HG03342 (cell line): ENCODE results near the gene TYMS.
"Not testable (repeated sequence)": the region's sequence is repeated elsewhere in the genome, so short reads cannot be mapped to it uniquely, and the experiment has no call there.

Source experiments
- ATAC-seq: cut with Tn5 transposase; IDR thresholded peaks from one replicate; pipeline ENCODE4 v1.9.1; 2021; ENCODE audit warnings: mild to moderate bottlenecking, moderate library complexity; ENCODE audit not compliant: unreplicated experiment

The TYMS gene

DNA sequence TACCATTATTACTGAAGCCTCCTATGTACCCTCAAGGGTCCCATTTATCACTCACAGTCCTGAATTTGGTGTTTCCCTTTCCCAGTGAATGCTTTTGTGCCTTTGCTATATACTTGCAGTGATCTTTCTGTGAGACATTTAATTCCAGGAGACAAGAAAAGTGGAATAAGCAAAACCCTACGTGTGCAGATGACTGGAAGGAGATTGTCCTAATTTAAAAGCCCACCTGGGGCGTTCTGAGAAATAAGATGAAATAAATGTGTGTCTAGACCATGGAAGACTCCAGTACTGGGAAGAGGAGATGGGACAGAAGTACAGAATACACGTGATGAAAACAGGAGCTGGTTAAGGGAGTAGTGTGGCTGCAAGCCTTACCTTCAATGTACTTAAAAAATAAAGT lies 19.3 kb downstream of the TYMS start:
- ATAC-seq: no peak

DNA sequence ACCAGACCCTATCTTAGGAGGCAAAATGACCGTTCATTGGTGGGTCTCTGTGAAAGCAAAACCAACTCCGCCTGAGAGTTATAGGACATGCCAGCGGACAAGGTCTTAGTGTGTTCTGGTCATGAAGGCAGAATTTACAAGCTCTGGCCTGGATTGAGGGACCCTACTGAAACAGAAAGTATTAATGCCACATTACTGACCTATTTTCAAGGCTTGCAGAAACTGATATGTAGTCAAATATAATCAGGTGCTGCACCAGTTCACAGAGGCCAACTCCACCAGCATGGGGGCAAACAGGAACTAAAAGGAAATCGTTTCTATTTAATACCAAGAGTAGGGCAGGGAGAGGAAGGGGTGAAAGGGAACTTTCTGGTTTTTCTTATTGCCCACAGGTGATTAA lies 19.7 kb downstream of the TYMS start:
- no peak for ATAC-seq

DNA sequence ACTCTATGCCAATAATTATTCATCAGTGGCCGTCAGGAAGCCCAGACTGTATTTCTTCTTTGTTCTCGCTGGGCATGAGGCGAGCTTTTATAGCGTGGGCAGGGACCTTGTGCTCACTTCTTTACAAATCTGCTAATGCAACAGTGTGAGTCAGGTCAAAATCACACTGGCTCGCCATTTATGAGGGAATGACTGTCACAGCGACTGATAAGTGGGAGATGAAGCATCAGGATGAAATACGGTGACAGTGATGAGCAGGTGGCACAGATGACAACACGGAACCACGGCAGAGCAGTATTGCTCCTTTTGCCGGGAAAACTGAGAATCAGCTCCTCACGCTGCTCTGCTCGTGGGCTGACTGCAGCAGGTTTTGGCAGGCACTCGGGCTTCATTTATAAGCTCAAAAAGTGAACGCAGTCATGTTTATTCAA lies 20.5 kb downstream of the TYMS start:
- no peak for ATAC-seq

DNA sequence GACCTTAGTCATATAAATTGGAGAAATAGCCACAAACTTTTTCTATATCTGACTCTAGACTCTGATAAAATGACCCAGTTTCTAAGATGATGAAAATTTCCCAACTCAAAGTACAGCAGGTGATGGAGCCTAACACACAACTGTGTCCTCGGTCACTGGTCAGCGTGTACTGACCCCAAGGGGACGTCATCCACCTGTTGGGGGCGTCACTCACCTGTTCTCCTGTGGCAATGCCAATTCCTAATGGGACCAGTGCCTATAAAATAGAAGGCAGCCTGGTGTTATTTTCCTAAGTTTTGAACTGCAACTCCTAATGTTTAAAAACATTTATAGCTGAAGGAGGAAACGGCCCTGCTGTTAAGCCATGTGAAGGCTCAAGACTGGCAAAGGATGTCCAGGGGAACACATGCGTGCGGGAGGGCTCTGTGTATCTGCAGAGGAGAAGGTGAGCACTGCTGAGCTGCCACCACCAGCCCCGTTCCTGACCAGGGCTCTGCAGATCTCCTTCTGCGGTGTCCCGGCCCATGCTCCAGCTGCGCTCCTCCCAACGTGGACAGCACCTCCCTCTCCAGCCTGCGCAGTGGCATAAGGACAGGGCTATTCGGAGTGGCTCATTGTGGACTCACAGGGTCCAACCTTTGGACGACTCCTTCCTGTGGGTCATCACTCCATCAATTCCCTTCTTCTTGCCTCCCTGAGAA lies 21.2 kb downstream of the TYMS start:
- no peak for ATAC-seq

DNA sequence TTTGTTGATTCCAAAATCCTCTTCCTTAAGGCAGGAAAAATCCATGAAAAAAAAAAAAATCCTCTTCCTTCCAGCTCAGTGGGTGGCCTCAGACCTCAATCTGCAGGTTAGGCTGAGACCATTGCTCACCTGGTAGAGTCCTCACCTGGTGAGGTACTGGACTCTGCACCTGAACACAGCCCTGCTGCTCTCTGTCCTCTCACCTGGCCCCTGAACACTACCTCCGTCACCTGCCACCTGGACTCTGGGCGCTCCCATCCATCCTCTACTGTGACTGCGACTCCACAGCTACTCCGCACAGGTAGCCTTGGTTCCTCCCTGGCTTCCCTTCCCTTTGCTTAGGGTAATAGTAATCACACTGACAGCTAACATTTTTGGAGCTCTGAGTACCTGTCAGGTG lies 22.1 kb downstream of the TYMS start:
- ATAC-seq: no peak

DNA sequence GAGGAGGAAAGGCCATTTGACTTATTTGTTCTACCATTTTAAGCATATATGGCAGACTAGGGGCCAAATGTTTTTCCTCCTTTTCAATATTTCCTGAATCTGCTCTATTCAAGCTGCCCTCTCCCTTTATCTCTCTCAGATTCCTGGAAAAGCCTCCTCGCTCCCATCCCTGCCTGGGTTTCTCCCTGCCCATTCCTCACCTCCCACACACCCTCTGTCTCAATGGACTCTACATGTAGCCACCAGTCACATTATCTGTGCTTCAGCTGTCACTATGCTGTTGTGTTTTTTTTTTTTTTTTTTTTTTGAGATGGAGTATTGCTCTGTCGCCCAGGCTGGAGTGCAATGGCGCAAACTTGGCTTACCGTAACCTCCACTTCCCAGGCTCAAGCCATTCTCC lies 22.9 kb downstream of the TYMS start:
- ATAC-seq: no peak

DNA sequence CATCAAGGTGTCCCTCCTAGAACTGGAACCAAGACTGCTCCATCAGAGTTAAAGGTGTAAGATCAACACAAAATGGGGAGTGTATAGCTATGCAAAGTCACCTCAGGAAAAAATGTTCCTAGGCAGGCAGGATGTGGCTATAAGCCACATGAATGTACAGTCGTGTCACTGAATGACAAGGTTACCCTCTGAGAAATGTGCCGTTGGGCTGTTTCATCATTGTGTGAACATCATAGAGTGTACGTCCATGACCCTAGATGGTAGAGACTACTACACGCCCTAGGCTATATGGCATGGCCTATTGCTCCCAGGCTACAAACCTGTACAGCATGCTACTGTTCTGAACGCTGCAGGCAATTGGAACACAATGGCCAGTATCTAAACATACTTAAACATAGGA lies 24.5 kb downstream of the TYMS start:
- ATAC-seq: no peak

DNA sequence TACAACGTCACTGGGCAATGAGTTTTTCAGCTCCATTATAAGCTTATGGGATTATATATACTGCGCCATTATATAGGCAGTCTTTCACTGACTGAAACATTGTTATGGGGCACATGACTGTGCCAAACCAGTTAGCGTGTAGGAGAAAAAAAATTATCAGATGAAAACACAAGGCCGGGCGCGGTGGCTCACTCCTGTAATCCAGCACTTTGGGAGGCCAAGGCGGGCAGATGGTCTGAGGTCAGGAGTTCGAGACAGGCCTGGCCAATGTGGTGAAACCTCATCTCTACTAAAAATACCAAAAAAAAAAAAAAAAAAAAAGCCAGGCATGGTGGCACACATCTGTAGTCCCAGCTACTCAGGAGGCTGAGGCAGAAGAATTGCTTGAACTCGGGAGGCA lies 25.0 kb downstream of the TYMS start:
- ATAC-seq: not testable (repeated sequence)

DNA sequence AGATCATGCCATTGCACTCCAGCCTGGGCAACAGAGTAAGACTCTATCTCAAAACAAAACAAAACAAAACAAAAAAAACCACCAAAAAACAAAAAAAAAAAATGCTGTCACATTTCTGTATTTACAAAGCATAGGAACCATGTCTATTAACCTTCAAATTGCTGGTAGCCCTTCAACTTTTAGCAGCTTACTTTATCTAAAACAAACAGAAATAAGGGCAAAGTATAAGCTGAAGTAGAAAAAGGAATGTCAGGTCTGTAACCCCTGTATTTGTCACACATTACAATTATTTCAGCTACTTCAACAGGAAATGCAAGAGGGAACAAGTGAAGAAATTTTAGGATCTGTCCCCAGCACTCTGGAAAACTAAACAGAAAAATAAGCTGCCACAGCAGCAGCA lies 25.4 kb downstream of the TYMS start:
- no peak for ATAC-seq

- ATAC-seq: no peak
These were observed 26.1 kb downstream of the TYMS start for GRCh38 chr18:683531-683930.

- ATAC-seq: no peak
These were observed 28.0 kb downstream of the TYMS start for GRCh38 chr18:685438-685837.

DNA sequence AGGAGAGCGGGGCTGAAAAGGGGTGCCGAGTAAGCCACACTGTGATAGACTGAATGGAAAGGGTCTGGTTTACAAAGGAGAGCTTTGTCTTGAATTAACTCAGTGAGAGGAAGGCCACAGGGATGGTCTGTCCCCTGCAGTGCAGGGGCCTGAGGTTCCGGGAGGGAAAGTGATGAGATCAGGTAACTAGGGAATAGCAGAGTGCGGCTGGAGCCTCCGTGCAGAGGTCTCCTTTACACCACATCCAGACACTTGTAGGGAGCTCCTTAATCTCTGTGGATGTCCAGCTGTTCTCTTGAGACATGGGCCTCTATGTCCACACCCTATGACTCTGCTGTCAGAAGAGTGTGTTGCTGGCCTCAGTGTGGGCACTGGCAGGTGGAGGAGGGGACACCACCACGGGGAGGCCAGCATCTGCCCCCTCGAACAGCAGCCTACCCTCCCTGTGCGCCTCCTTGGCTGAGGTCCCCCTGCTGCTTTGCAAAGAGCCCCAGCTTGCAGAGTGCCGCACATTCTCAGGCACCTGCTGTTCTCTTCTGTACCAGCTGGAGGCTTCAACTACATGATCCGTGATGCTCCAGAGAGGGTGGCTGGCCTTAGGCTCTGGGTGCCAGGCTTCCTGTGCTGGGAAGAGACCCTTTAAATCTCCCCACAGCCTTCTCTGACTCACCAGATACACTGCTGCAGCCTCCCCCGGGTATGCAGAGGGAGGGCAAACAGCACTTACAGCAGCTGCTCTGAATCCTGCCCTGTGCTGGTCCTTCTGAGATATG lies 29.1 kb downstream of the TYMS start:
- ATAC-seq: no peak

DNA sequence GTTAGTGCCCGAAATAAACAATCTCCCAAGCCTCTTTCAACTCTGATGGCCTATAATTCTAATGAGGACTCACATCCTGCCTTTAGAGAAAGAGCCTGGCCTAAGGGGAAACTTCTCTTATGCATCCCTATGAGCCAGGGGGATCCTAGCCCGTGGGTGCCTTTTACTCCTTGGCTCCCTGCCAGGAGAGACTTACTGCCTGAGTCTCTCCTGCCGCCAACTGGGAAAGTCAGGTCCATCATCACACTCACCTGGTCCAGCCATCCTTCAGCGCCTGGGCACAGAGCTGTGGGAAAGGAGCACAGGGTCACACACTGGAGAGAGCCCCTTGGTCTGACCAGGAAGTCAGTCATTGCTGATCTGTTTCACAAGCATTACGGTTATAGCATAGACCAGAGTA lies 30.9 kb downstream of the TYMS start:
- ATAC-seq: no peak

DNA sequence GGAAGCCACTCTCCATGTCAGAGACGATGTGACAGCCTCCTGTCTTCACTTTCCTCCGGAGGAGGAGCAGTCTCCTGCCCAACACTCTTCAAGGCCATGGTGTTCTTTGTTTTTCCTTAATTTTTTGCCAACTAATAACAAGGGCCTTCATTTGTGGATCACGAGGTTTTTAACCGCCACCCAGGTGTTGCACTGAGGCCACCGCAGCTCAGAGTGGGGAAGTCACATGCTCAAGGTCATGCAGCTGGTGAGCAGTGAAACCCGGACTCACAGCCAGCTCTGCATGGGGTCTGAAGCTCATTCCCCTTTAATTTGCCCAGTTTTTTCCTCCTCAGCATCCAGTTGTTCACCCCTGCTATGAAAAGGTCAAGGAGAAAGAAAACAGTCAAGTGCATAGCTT lies 35.4 kb downstream of the TYMS start:
- no peak for ATAC-seq

- no peak for ATAC-seq
These were observed 36.2 kb downstream of the TYMS start for GRCh38 chr18:693466-694187.

- ATAC-seq: no peak
These were observed 39.6 kb downstream of the TYMS start for GRCh38 chr18:697012-697411.

DNA sequence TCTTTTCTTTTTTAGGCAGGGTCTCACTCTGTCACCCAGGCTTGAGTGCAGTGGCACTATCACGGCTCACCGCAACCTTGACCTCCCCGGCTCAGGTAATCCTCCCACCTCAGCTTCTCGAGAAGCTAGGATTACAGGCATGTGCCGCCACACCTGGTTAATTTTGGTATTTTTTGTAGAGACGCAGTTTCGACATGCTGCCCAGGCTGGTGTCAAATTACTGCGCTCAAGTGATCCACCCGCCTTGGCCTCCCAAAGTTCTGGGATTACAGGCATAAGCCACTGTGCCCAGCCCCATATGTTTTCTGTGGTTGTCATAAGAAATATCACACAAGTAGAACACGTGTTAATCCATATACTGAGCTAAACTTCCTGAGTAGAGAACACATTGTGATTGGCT lies 40.3 kb downstream of the TYMS start:
- ATAC-seq: no peak

GRCh38 chr18:703213-703967 lies 45.9 kb downstream of the TYMS start:
- no peak for ATAC-seq

GRCh38 chr18:706405-706804 lies 49.0 kb downstream of the TYMS start:
- no peak for ATAC-seq

DNA sequence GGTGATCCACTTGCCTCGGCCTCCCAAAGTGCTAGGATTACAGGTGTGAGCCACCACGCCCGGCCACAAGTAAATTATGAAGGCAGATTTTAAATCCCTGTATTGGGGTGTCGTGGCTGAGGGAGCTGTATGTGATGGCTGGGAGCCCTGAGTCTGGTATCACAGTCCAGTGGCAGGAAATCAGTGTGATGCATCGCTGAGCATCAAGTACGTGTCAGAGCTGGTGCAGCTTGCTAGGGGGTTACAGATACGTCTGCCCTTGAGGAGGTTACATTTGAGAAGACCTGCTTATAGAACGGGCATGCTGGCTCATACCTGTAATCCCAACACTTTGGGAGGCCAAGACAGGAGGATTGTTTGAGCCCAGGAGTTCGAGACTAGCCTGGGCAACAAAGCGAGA lies 50.6 kb downstream of the TYMS start:
- no peak for ATAC-seq

- no peak for ATAC-seq
These were observed 52.3 kb downstream of the TYMS start for GRCh38 chr18:709771-710170.
